Panc1 (cell line): ENCODE results near the gene RPS6KB2.

Experiments
- CTCF ChIP-seq: fragments of 450-650 bp; IDR thresholded peaks from 2 replicates; pipeline ENCODE4 v1.5.1; 2017; ENCODE audit warnings: mild to moderate bottlenecking
- POLR2AphosphoS5 ChIP-seq: IDR thresholded peaks from 2 replicates; pipeline ENCODE4 v1.6.1; 2012; ENCODE audit warnings: mild to moderate bottlenecking, low read depth, low read length, moderate library complexity
- SIN3A ChIP-seq: IDR thresholded peaks from 2 replicates; pipeline ENCODE4 v1.6.1; 2012; ENCODE audit warnings: low read depth, mild to moderate bottlenecking, low read length, moderate library complexity, borderline replicate concordance; ENCODE audit not compliant: insufficient read depth
- TF ChIP-seq, protein P1 (sequence below), 2 experiments: IDR thresholded peaks; 2 replicates each; pipeline ENCODE4 v1.6.1; 2011 to 2012; ENCODE audit warnings: low read depth in 2 of 2, control low read depth in 1 of 2, low read length in 1 of 2, mild to moderate bottlenecking in 1 of 2, moderate library complexity in 1 of 2; ENCODE audit not compliant: insufficient read depth in 1 of 2

GRCh38 chr11:67408437-67409200, 19.7 kb upstream of the RPS6KB2 start:
- no peak for TF ChIP-seq CTCF
- no peak for TF ChIP-seq POLR2AphosphoS5
- TF ChIP-seq, protein P1, sequence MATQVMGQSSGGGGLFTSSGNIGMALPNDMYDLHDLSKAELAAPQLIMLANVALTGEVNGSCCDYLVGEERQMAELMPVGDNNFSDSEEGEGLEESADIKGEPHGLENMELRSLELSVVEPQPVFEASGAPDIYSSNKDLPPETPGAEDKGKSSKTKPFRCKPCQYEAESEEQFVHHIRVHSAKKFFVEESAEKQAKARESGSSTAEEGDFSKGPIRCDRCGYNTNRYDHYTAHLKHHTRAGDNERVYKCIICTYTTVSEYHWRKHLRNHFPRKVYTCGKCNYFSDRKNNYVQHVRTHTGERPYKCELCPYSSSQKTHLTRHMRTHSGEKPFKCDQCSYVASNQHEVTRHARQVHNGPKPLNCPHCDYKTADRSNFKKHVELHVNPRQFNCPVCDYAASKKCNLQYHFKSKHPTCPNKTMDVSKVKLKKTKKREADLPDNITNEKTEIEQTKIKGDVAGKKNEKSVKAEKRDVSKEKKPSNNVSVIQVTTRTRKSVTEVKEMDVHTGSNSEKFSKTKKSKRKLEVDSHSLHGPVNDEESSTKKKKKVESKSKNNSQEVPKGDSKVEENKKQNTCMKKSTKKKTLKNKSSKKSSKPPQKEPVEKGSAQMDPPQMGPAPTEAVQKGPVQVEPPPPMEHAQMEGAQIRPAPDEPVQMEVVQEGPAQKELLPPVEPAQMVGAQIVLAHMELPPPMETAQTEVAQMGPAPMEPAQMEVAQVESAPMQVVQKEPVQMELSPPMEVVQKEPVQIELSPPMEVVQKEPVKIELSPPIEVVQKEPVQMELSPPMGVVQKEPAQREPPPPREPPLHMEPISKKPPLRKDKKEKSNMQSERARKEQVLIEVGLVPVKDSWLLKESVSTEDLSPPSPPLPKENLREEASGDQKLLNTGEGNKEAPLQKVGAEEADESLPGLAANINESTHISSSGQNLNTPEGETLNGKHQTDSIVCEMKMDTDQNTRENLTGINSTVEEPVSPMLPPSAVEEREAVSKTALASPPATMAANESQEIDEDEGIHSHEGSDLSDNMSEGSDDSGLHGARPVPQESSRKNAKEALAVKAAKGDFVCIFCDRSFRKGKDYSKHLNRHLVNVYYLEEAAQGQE (IDR thresholded peaks at IDR 0.05; ENCODE audit: insufficient read depth in 1 of 2, low read depth in 2 of 2, low read length in 1 of 2): no peak
- TF ChIP-seq SIN3A: no peak
